Left ventricle myocardium inferior (tissue), 1 donor: ENCODE results near the gene ISCU. TPM values are rescaled to one million over a fixed set of nuclear protein-coding genes. Genes with fewer than 3 reads are reported as not detected.

ENCODE experiments used
- DNase-seq: peaks from one replicate; pipeline ENCODE4 v3.0.0-alpha.2; 2020
- H3K27ac ChIP-seq: fragments of 200-600 bp; replicated peaks from 2 replicates; pipeline ENCODE4 v1.8.0; 2021
- H3K27me3 ChIP-seq: fragments of 200-600 bp; 2 replicates; pipeline ENCODE4 v1.8.0; 2021; ENCODE audit warnings: low read depth
- H3K36me3 ChIP-seq: fragments of 200-600 bp; 2 replicates; pipeline ENCODE4 v1.8.0; 2021
- H3K4me1 ChIP-seq: fragments of 200-600 bp; 2 replicates; pipeline ENCODE4 v1.8.0; 2021
- H3K4me3 ChIP-seq: fragments of 200-600 bp; 2 replicates; pipeline ENCODE4 v1.8.0; 2021; ENCODE audit warnings: mild to moderate bottlenecking, moderate library complexity
- H3K9me3 ChIP-seq: fragments of 200-600 bp; replicated peaks from 2 replicates; pipeline ENCODE4 v1.8.0; 2021
- intact Hi-C: fragments of 100-400 bp; cut with micrococcal nuclease; formaldehyde crosslinking; loops from one replicate; pipeline ENCODE4 v1.11.0; 2022
- total RNA-seq: library from RNA; stranded (reverse); fragmentation: NEBNext Ultra II Directional; extraction: Animal tissue kit (Norgen Biotek cat#: 25700); gene quantifications from one replicate; pipeline ENCODE4 v1.2.1, GENCODE V29; 2021
- TF ChIP-seq, protein P1 (sequence below): fragments of 200-600 bp; IDR thresholded peaks from 2 replicates; pipeline ENCODE4 v1.8.0; 2021; ENCODE audit warnings: antibody characterized with exemption, mild to moderate bottlenecking, borderline replicate concordance
- donor health status: DM: no; HTN: yes; CAD: no; lungs with severe emphysema.

Gene ISCU
- total RNA-seq, 1 donor from 2014 or later: 560 TPM

DNA sequence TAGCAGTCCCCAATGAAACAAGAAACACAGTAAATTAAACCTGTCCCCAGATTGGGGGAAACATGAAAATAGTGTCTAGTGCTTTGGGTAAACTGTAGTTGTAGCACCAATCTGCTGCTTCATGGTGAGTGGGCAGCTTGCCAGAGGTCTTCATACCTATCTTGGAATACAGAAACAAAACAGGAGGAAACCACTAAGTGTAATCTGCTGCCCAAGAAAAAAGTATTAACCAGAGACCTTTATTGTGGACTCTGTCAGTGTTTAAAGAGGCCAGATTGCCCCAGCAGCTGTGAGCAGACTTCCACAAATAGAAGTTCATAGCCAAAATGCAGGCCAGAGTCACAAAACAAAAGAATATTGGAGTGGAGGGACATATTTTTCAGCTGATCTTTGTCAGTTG lies 2.3 kb downstream of the ISCU start:
- TF ChIP-seq, protein P1, sequence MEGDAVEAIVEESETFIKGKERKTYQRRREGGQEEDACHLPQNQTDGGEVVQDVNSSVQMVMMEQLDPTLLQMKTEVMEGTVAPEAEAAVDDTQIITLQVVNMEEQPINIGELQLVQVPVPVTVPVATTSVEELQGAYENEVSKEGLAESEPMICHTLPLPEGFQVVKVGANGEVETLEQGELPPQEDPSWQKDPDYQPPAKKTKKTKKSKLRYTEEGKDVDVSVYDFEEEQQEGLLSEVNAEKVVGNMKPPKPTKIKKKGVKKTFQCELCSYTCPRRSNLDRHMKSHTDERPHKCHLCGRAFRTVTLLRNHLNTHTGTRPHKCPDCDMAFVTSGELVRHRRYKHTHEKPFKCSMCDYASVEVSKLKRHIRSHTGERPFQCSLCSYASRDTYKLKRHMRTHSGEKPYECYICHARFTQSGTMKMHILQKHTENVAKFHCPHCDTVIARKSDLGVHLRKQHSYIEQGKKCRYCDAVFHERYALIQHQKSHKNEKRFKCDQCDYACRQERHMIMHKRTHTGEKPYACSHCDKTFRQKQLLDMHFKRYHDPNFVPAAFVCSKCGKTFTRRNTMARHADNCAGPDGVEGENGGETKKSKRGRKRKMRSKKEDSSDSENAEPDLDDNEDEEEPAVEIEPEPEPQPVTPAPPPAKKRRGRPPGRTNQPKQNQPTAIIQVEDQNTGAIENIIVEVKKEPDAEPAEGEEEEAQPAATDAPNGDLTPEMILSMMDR: no peak
- H3K4me1 ChIP-seq: peaks cover 84% of the 10 kb centered on the region
- H3K27me3 ChIP-seq: no peaks in the 10 kb centered on the region
- intact Hi-C loops: loop anchor here (5.0 kb wide), 1 partner anchor 53 kb away; no protein-coding TSS in a partner anchor
- no peaks in the 10 kb centered on the region for H3K9me3 ChIP-seq
- H3K27ac ChIP-seq: peak overlapping the region; percentile 66
- DNase-seq: no peak
- no peak overlapping the region for H3K4me3 ChIP-seq
- peaks cover 58% of the 10 kb centered on the region for H3K36me3 ChIP-seq

DNA sequence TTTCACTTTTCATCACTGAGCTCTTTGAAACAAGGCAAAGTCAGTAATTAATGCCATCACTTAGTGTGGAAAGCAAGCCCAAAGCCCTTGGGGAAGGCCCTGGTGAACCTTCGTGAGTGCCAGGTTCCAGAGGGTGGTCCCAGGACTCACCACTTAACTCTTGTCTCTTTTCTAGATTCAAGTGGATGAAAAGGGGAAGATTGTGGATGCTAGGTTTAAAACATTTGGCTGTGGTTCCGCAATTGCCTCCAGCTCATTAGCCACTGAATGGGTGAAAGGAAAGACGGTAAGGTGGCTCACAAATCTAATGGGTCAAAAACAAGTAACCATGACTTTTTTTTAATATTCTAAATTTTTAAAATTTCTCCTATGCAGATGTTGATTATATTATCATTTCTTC lies 2.8 kb downstream of the ISCU start:
- no peaks in the 10 kb centered on the region for H3K27me3 ChIP-seq
- no peaks in the 10 kb centered on the region for H3K9me3 ChIP-seq
- intact Hi-C loops: loop anchor here (5.0 kb wide), 1 partner anchor 52 kb away; no protein-coding TSS in a partner anchor
- H3K36me3 ChIP-seq: peaks cover 62% of the 10 kb centered on the region
- peak overlapping the region; percentile 66 for H3K27ac ChIP-seq
- DNase-seq: no peak
- H3K4me1 ChIP-seq: peaks cover 80% of the 10 kb centered on the region
- no peak overlapping the region for H3K4me3 ChIP-seq
- TF ChIP-seq, protein P1: no peak

- no peaks in the 10 kb centered on the region for H3K9me3 ChIP-seq
- peaks cover 62% of the 10 kb centered on the region for H3K36me3 ChIP-seq
- TF ChIP-seq, protein P1: no peak
- DNase-seq: peak; percentile 81
- no peaks in the 10 kb centered on the region for H3K27me3 ChIP-seq
- no peak overlapping the region for H3K4me3 ChIP-seq
- intact Hi-C loops: loop anchor here (5.0 kb wide), 1 partner anchor 51 kb away; no protein-coding TSS in a partner anchor
- peaks cover 73% of the 10 kb centered on the region for H3K4me1 ChIP-seq
- H3K27ac ChIP-seq: peak overlapping the region; percentile 66
These were observed 3.6 kb downstream of the ISCU start for GRCh38 chr12:108565976-108566375.

GRCh38 chr12:108566452-108566851 lies 4.1 kb downstream of the ISCU start:
- H3K4me3 ChIP-seq: no peak overlapping the region
- H3K36me3 ChIP-seq: peaks cover 62% of the 10 kb centered on the region
- DNase-seq: no peak
- no peaks in the 10 kb centered on the region for H3K9me3 ChIP-seq
- peak overlapping the region; percentile 66 for H3K27ac ChIP-seq
- intact Hi-C loops: loop anchor here (5.0 kb wide), 1 partner anchor 51 kb away; no protein-coding TSS in a partner anchor
- TF ChIP-seq, protein P1: no peak
- H3K4me1 ChIP-seq: peaks cover 76% of the 10 kb centered on the region
- H3K27me3 ChIP-seq: no peaks in the 10 kb centered on the region

DNA sequence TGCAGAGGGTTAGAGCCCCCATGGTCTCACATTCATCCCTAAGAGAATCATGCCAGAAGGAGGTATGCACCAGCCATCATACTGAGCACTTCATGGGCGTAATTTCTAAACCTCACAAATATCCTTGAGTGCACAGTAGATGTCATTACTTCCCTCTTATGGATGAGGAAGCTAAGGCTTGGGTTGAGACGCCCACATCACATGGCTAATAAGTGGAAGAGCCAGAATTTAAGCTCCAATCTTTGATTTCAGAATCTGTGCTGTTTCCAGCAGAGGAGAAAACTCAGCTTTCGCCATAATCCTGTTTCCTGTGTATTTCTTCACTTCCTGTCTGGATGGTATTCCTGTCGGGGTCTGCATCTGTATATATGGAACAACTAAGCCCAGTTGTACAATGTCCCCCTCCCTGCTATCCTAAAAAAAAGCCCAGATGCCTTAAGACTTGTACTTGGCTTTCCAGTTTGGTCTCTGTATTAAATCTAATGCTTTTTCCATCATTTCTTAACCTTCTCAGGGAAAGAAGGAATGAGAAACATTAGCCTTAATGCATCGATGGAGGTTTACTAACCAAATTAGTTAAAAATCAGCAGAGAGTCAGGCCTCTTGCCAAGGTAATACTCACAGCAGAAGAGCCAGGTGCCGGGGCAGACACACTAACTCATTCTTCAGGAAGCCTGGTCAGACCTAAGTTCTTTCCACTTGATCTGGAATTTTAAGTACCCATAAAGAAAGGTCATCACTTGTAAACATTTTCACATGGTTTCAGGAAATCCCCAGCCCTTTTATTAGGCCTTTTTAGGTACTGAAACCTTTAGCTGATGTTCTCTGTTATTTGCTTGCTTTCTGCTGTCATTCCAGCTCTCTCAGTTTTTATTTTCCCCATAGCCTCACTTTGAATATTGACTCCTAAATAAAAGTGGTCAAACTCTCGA lies 5.3 kb downstream of the ISCU start:
- DNase-seq: no peak
- Histone ChIP-seq H3K27ac (peak overlapping the region; percentile 66), H3K27me3 (no peaks in the 10 kb centered on the region), H3K36me3 (peaks cover 62% of the 10 kb centered on the region), H3K9me3 (no peaks in the 10 kb centered on the region), H3K4me1 (peaks cover 67% of the 10 kb centered on the region), H3K4me3 (no peak overlapping the region)
- intact Hi-C loops: loop anchor here (5.0 kb wide), 1 partner anchor 50 kb away; no protein-coding TSS in a partner anchor
- TF ChIP-seq, protein P1: no peak
